ENCODE data around the gene RASA1.

Gene RASA1

GRCh38 chr5:87382224-87382623, 114.5 kb downstream of the RASA1 start:
- Histone ChIP-seq H3K4me3 (replicated peaks; ENCODE audit: low read depth, low read length) (no peak overlapping the region), H3K36me3 (ENCODE audit: control insufficient read depth, insufficient read depth, low read length) (no peaks in the 10 kb centered on the region; the same call in none of the 2 replicates), H3K27me3 (replicated peaks; ENCODE audit: control insufficient read depth, insufficient read depth, low read length) (no peaks in the 10 kb centered on the region)
- no peak for DNase-seq (ENCODE audit: extremely low read depth, insufficient read length)
- no peak for TF ChIP-seq CTCF (IDR thresholded peaks at IDR 0.05; ENCODE audit: insufficient read depth, low read length, poor library complexity, severe bottlenecking)

GRCh38 chr5:87383216-87383615, 115.5 kb downstream of the RASA1 start:
- TF ChIP-seq CTCF (IDR thresholded peaks at IDR 0.05; ENCODE audit: insufficient read depth, low read length, poor library complexity, severe bottlenecking): no peak

GRCh38 chr5:87385802-87386201, 118.1 kb downstream of the RASA1 start:
- Histone ChIP-seq H3K36me3 (ENCODE audit: control insufficient read depth, insufficient read depth, low read length) (peaks cover under 1% of the 10 kb centered on the region), H3K27me3 (replicated peaks; ENCODE audit: control insufficient read depth, insufficient read depth, low read length) (no peaks in the 10 kb centered on the region), H3K4me3 (replicated peaks; ENCODE audit: low read depth, low read length) (no peak overlapping the region)
- no peak for TF ChIP-seq CTCF (IDR thresholded peaks at IDR 0.05; ENCODE audit: insufficient read depth, low read length, poor library complexity, severe bottlenecking)
- DNase-seq (ENCODE audit: extremely low read depth, insufficient read length): no peak

More at GRCh38 chr5:87383216-87383615, 115.5 kb downstream of the RASA1 start:
- Histone ChIP-seq H3K4me3 (replicated peaks; ENCODE audit: low read depth, low read length) (no peak overlapping the region), H3K36me3 (ENCODE audit: control insufficient read depth, insufficient read depth, low read length) (no peaks in the 10 kb centered on the region; the same call in none of the 2 replicates), H3K27me3 (replicated peaks; ENCODE audit: control insufficient read depth, insufficient read depth, low read length) (no peaks in the 10 kb centered on the region)
- DNase-seq (ENCODE audit: extremely low read depth, insufficient read length): no peak

- no peak for DNase-seq (ENCODE audit: extremely low read depth, insufficient read length)
- Histone ChIP-seq H3K4me3 (replicated peaks; ENCODE audit: low read depth, low read length) (no peak overlapping the region), H3K27me3 (replicated peaks; ENCODE audit: control insufficient read depth, insufficient read depth, low read length) (no peaks in the 10 kb centered on the region), H3K36me3 (ENCODE audit: control insufficient read depth, insufficient read depth, low read length) (peaks cover 5% of the 10 kb centered on the region)
- TF ChIP-seq CTCF (IDR thresholded peaks at IDR 0.05; ENCODE audit: insufficient read depth, low read length, poor library complexity, severe bottlenecking): no peak
These were observed 120.4 kb downstream of the RASA1 start for GRCh38 chr5:87388129-87388528.

- Histone ChIP-seq H3K36me3 (ENCODE audit: control insufficient read depth, insufficient read depth, low read length) (peaks cover 5% of the 10 kb centered on the region), H3K4me3 (replicated peaks; ENCODE audit: low read depth, low read length) (no peak overlapping the region), H3K27me3 (replicated peaks; ENCODE audit: control insufficient read depth, insufficient read depth, low read length) (no peaks in the 10 kb centered on the region)
- no peak for DNase-seq (ENCODE audit: extremely low read depth, insufficient read length)
- TF ChIP-seq CTCF (IDR thresholded peaks at IDR 0.05; ENCODE audit: insufficient read depth, low read length, poor library complexity, severe bottlenecking): no peak
These were observed 121.8 kb downstream of the RASA1 start for GRCh38 chr5:87389296-87390034.

Measured in GM06990 (cell line).